Neural cell (in vitro differentiated cells): Measurements from ENCODE around the gene UBASH3B. TPM values are rescaled to one million over a fixed set of nuclear protein-coding genes. Genes with fewer than 3 reads are reported as not detected.

ENCODE experiments used
- H2AFZ ChIP-seq: fragments of 200-600, 300-800 bp; sonication (generic), shearing (Covaris generic); 2 replicates; pipeline ENCODE4 v1.6.0; 2014; ENCODE audit warnings: low read depth, mild to moderate bottlenecking, antibody characterized with exemption, low read length, moderate library complexity
- H3F3A ChIP-seq: fragments of 200-600 bp; shearing (Covaris generic); 2 replicates; pipeline ENCODE4 v1.6.1; 2016; ENCODE audit warnings: mild to moderate bottlenecking, moderate library complexity, mixed read lengths, antibody characterized with exemption, low read length; ENCODE audit not compliant: insufficient read depth, poor library complexity, severe bottlenecking
- H3K27ac ChIP-seq: fragments of 200-600, 300-800 bp; sonication (generic), shearing (Covaris generic); 2 replicates; pipeline ENCODE4 v1.5.1; 2014; ENCODE audit warnings: mild to moderate bottlenecking, low read length, moderate library complexity
- H3K27me3 ChIP-seq: fragments of 300-800, 200-600 bp; sonication (generic), shearing (Covaris generic); 2 replicates; pipeline ENCODE4 v1.6.0; 2014; ENCODE audit warnings: mild to moderate bottlenecking, low read depth, low read length, moderate library complexity; ENCODE audit not compliant: insufficient read depth
- H3K36me3 ChIP-seq: fragments of 300-800, 200-600 bp; sonication (generic), shearing (Covaris generic); 2 replicates; pipeline ENCODE4 v1.5.1; 2014; ENCODE audit warnings: mild to moderate bottlenecking, antibody characterized with exemption, low read length, moderate library complexity; ENCODE audit not compliant: insufficient read depth
- H3K4me2 ChIP-seq: fragments of 300-800, 200-600 bp; sonication (generic), shearing (Covaris generic); 2 replicates; pipeline ENCODE4 v1.6.0; 2014; ENCODE audit warnings: mild to moderate bottlenecking, low read length
- H3K4me3 ChIP-seq: fragments of 300-800, 200-600 bp; sonication (generic), shearing (Covaris generic); 2 replicates; pipeline ENCODE4 v1.5.1; 2014; ENCODE audit warnings: mild to moderate bottlenecking, low read length, moderate library complexity
- H3K79me2 ChIP-seq: fragments of 200-600 bp; shearing (Covaris generic); replicated peaks from 2 replicates; pipeline ENCODE4 v1.6.0; 2014; ENCODE audit warnings: mild to moderate bottlenecking, low read length, moderate library complexity; ENCODE audit not compliant: insufficient read depth
- H3K9ac ChIP-seq: fragments of 300-800, 200-600 bp; sonication (generic), shearing (Covaris generic); 2 replicates; pipeline ENCODE4 v1.6.1; 2016; ENCODE audit warnings: mild to moderate bottlenecking, low read length, mixed read lengths
- H3K9me2 ChIP-seq: fragments of 200-600 bp; shearing (Covaris generic); 2 replicates; pipeline ENCODE4 v1.6.1; 2016; ENCODE audit warnings: mild to moderate bottlenecking, low read length, mixed read lengths; ENCODE audit not compliant: insufficient read depth
- H3K9me3 ChIP-seq: fragments of 200-600, 300-800 bp; sonication (generic), shearing (Covaris generic); 2 replicates; pipeline ENCODE4 v1.6.1; 2016; ENCODE audit warnings: mild to moderate bottlenecking, mixed run types, low read length, moderate library complexity, mixed read lengths
- H4K20me1 ChIP-seq: fragments of 200-600 bp; shearing (Covaris generic); 2 replicates; pipeline ENCODE4 v1.6.1; 2016; ENCODE audit warnings: mild to moderate bottlenecking, mixed run types; ENCODE audit not compliant: insufficient read depth
- EP300 ChIP-seq: fragments of 450-650 bp; conservative IDR thresholded peaks from 2 replicates; pipeline ENCODE4 v1.6.1; 2014; ENCODE audit warnings: antibody characterized with exemption, mild to moderate bottlenecking, moderate library complexity; ENCODE audit not compliant: poor library complexity, severe bottlenecking
- EZH2 ChIP-seq: fragments of 200-600, 300-800 bp; shearing (Covaris generic), sonication (generic); IDR thresholded peaks from 2 replicates; pipeline ENCODE4 v1.6.1; 2014; ENCODE audit warnings: antibody characterized with exemption, low read length, borderline replicate concordance, mild to moderate bottlenecking; ENCODE audit not compliant: insufficient read depth, poor library complexity, severe bottlenecking
- MXI1 ChIP-seq: fragments of 450-650 bp; conservative IDR thresholded peaks from 2 replicates; pipeline ENCODE4 v1.6.1; 2014; ENCODE audit warnings: antibody characterized with exemption, mild to moderate bottlenecking; ENCODE audit not compliant: poor library complexity, severe bottlenecking
- POLR2AphosphoS5 ChIP-seq: IDR thresholded peaks from 2 replicates; pipeline ENCODE4 v1.6.1; 2012
- RAD21 ChIP-seq: fragments of 450-650 bp; conservative IDR thresholded peaks from 2 replicates; pipeline ENCODE4 v1.6.1; 2014; ENCODE audit warnings: antibody characterized with exemption, mild to moderate bottlenecking, moderate library complexity
- SMC3 ChIP-seq: fragments of 450-650 bp; conservative IDR thresholded peaks from 2 replicates; pipeline ENCODE4 v1.6.1; 2014; ENCODE audit warnings: antibody characterized with exemption, mild to moderate bottlenecking, moderate library complexity; ENCODE audit not compliant: poor library complexity
- TAF1 ChIP-seq: IDR thresholded peaks from 2 replicates; pipeline ENCODE4 v1.6.1; 2012; ENCODE audit warnings: low read depth
- polyA plus RNA-seq: library from polyadenylated mRNA; depleted of rRNA; stranded (reverse); fragments of >200 nt; gene quantifications from 2 replicates; pipeline ENCODE4 v1.2.3, GENCODE V29; 2014
- TF ChIP-seq, protein P1 (sequence below): fragments of 450-650 bp; IDR thresholded peaks from 2 replicates; pipeline ENCODE4 v1.5.1; 2014; ENCODE audit warnings: antibody characterized with exemption, mild to moderate bottlenecking, moderate library complexity; ENCODE audit not compliant: poor library complexity, severe bottlenecking
- TF ChIP-seq, protein P2 (sequence below): IDR thresholded peaks from 2 replicates; pipeline ENCODE4 v1.6.1; 2012; ENCODE audit warnings: borderline replicate concordance

The UBASH3B gene
- polyA plus RNA-seq, 1 donor from 2014 or later = 4.2 TPM

DNA sequence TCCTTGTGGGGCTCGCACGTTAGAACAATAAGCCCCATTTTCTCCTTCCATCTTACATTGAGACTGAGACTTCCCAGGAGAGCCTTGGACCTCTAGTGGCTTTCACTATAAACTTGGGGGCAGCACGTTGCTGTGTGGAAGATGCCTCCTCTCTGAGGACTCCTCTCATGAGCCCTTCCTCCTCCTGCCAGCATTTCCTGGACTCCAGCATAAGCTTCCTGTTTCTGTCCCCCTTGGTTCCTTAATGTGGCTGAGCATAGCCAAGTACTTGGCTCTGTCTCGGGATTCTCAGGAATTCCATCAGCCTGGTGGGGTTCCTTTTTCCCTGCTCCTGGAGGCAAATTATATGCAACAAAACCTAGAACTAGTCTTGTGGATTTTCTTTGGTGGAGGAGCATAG is 38.8 kb upstream of the UBASH3B start:
- no peak overlapping the region for H2AFZ ChIP-seq
- no peaks in the 10 kb centered on the region for H3K36me3 ChIP-seq
- H3K9me2 ChIP-seq = no peaks in the 10 kb centered on the region
- no peak overlapping the region for H3K9ac ChIP-seq
- H3K27me3 ChIP-seq = no peaks in the 10 kb centered on the region
- H4K20me1 ChIP-seq = no peaks in the 10 kb centered on the region
- H3K4me3 ChIP-seq = no peak overlapping the region
- H3K4me2 ChIP-seq = no peak overlapping the region
- TF ChIP-seq SMC3 (no peak), EZH2 (no peak), EP300 (no peak), POLR2AphosphoS5 (no peak), TAF1 (no peak), MXI1 (no peak), RAD21 (no peak)
- TF ChIP-seq, protein P1, sequence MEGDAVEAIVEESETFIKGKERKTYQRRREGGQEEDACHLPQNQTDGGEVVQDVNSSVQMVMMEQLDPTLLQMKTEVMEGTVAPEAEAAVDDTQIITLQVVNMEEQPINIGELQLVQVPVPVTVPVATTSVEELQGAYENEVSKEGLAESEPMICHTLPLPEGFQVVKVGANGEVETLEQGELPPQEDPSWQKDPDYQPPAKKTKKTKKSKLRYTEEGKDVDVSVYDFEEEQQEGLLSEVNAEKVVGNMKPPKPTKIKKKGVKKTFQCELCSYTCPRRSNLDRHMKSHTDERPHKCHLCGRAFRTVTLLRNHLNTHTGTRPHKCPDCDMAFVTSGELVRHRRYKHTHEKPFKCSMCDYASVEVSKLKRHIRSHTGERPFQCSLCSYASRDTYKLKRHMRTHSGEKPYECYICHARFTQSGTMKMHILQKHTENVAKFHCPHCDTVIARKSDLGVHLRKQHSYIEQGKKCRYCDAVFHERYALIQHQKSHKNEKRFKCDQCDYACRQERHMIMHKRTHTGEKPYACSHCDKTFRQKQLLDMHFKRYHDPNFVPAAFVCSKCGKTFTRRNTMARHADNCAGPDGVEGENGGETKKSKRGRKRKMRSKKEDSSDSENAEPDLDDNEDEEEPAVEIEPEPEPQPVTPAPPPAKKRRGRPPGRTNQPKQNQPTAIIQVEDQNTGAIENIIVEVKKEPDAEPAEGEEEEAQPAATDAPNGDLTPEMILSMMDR = no peak
- TF ChIP-seq, protein P2, sequence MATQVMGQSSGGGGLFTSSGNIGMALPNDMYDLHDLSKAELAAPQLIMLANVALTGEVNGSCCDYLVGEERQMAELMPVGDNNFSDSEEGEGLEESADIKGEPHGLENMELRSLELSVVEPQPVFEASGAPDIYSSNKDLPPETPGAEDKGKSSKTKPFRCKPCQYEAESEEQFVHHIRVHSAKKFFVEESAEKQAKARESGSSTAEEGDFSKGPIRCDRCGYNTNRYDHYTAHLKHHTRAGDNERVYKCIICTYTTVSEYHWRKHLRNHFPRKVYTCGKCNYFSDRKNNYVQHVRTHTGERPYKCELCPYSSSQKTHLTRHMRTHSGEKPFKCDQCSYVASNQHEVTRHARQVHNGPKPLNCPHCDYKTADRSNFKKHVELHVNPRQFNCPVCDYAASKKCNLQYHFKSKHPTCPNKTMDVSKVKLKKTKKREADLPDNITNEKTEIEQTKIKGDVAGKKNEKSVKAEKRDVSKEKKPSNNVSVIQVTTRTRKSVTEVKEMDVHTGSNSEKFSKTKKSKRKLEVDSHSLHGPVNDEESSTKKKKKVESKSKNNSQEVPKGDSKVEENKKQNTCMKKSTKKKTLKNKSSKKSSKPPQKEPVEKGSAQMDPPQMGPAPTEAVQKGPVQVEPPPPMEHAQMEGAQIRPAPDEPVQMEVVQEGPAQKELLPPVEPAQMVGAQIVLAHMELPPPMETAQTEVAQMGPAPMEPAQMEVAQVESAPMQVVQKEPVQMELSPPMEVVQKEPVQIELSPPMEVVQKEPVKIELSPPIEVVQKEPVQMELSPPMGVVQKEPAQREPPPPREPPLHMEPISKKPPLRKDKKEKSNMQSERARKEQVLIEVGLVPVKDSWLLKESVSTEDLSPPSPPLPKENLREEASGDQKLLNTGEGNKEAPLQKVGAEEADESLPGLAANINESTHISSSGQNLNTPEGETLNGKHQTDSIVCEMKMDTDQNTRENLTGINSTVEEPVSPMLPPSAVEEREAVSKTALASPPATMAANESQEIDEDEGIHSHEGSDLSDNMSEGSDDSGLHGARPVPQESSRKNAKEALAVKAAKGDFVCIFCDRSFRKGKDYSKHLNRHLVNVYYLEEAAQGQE = no peak
- H3K27ac ChIP-seq = no peak overlapping the region
- H3F3A ChIP-seq = no peaks in the 10 kb centered on the region
- H3K9me3 ChIP-seq = no peaks in the 10 kb centered on the region
- H3K79me2 ChIP-seq = no peaks in the 10 kb centered on the region

DNA sequence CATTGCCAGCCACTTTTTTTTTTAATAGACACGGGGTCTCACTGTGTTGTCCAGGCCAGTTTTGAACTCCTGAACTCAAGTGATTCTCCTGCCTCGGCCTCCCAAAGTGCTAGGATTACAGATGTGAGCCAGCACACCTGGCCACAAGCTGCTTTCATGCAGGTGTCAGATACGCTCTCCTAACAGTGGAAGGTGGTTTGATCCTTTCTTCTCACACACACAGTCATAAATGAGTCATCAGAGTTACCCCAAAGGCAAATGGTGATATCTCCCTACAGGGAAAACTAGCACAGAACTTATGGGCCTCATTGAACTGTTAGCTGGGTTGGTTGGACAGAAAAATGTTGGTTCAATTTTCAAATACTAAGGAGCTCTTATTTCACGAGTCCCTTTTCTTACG is 38.2 kb upstream of the UBASH3B start:
- H4K20me1 ChIP-seq = no peaks in the 10 kb centered on the region
- TF ChIP-seq TAF1 (no peak), POLR2AphosphoS5 (no peak), EP300 (no peak), SMC3 (no peak), MXI1 (no peak), EZH2 (no peak), RAD21 (no peak)
- TF ChIP-seq, protein P2 = no peak
- TF ChIP-seq, protein P1 = no peak
- H3K9ac ChIP-seq = no peak overlapping the region
- no peak overlapping the region for H3K4me3 ChIP-seq
- H2AFZ ChIP-seq = no peak overlapping the region
- H3F3A ChIP-seq = no peaks in the 10 kb centered on the region
- H3K27ac ChIP-seq = no peak overlapping the region
- no peaks in the 10 kb centered on the region for H3K36me3 ChIP-seq
- no peaks in the 10 kb centered on the region for H3K9me3 ChIP-seq
- H3K9me2 ChIP-seq = no peaks in the 10 kb centered on the region
- no peaks in the 10 kb centered on the region for H3K79me2 ChIP-seq
- no peaks in the 10 kb centered on the region for H3K27me3 ChIP-seq
- no peak overlapping the region for H3K4me2 ChIP-seq
